BJ (cell line): ENCODE measurements around the gene C10orf90. TPM values are rescaled to one million over a fixed set of nuclear protein-coding genes. Genes with fewer than 3 reads are reported as not detected.

Experiments used
- CTCF ChIA-PET: fragments of 350-600 bp; formaldehyde crosslinking; extraction: SDS; loops from one replicate; lab custom pipeline; 2021; ENCODE audit warnings: antibody characterized with exemption, inconsistent platforms; lab: Yijun Ruan, JAX
- POLR2A ChIA-PET: fragments of 300-600 bp; sonication (Branson Sonifier 250); formaldehyde crosslinking; extraction: SDS; loops from one replicate; lab custom pipeline; 2021; ENCODE audit warnings: antibody characterized with exemption; lab: Charles Lee
- DNase-seq: peaks from one replicate; pipeline ENCODE4 v3.0.0-alpha.2; 2011; ENCODE audit warnings: low read depth
- H3K27me3 ChIP-seq: 2 replicates; pipeline ENCODE4 v1.6.0; 2011; ENCODE audit warnings: low read length; ENCODE audit not compliant: control insufficient read depth, insufficient read depth
- H3K36me3 ChIP-seq: 2 replicates; pipeline ENCODE4 v1.5.1; 2011; ENCODE audit warnings: low read length; ENCODE audit not compliant: control insufficient read depth, insufficient read depth
- H3K4me3 ChIP-seq: 2 replicates; pipeline ENCODE4 v1.5.1; 2011; ENCODE audit warnings: low read depth, mild to moderate bottlenecking, control low read depth, low read length
- CTCF ChIP-seq: IDR thresholded peaks from 2 replicates; pipeline ENCODE4 v1.5.1; 2011; ENCODE audit warnings: low read depth, mild to moderate bottlenecking, control low read depth, inconsistent platforms, low read length, moderate library complexity; ENCODE audit not compliant: insufficient read depth
- polyA plus RNA-seq: library from polyadenylated mRNA; depleted of rRNA; stranded (reverse); fragments of >200 nt; gene quantifications from 2 replicates; pipeline ENCODE4 v1.2.3, GENCODE V29; 2011

The C10orf90 gene
- polyA plus RNA-seq, 1 experiment: not detected

- ChIA-PET CTCF (no interaction called here), POLR2A (no interaction called here)
- TF ChIP-seq CTCF: no peak
- no peaks in the 10 kb centered on the region for H3K36me3 ChIP-seq
- no peak overlapping the region for H3K4me3 ChIP-seq
- DNase-seq: no peak
- no peaks in the 10 kb centered on the region for H3K27me3 ChIP-seq
These were observed 94.2 kb downstream of the C10orf90 start for GRCh38 chr10:126576336-126576735.

DNA sequence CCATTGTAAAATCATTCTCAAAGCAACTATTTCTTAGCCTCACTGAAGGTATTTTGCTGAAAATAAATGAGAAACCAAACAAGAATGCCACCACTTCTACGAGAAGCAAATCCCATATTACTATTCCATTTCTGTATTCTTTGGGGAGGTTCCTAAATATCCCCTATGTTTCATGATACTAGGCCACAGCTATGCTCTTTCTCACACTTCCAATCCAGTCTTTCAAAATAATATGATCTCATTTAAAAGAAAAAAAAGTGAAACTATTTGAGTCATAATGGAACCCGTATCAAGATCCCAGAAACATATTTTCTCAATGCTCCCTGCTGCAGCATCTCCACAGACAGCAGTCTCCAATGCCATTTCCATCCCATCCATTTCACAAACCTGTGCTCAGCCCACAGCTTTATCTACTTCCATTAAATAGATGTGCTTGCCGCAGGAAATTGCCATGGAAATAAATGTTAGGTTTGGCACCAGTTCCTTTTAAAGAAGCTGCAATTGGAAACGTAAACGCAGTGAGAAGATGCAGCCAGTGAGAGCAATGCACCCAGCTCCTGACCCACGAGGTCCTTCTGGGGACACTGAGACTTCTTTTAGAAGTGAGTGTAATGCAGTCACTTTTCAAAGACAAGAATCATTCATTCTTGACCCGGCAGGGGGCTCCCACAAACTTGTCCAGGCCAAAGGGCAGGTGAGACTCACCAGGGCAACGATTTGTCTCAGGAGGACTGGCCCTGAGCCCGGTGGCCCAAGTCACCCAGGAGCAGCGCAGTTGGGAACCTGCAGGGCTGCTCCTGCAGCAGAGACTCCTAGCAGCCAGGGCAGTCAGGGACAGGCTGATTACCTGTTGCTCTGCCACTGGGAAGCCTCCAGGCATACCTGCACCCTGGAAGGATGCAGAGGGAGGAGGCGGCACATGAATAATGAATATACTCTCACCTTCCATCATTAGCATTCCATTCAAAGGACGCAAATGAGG is 99.6 kb downstream of the C10orf90 start:
- POLR2A ChIA-PET: no interaction called here
- DNase-seq: no peak
- TF ChIP-seq CTCF: no peak
- H3K27me3 ChIP-seq: no peaks in the 10 kb centered on the region
- CTCF ChIA-PET: no interaction called here
- no peaks in the 10 kb centered on the region for H3K36me3 ChIP-seq
- H3K4me3 ChIP-seq: no peak overlapping the region

DNA sequence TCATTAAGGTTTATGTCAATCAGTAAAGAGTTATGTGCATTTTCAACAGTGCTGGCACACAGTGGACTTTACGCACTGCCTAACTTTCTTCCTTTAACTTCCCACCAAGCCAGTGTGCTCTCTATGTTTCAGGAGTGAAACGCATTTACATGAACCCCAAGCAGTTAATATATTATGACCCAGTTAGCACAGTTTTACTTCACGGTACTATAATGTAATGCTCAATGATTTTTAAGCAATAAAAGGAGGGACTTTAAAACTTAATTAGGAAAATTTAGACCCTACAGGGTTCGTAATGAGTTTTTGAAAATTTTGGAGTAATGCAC is 100.3 kb downstream of the C10orf90 start:
- TF ChIP-seq CTCF: no peak
- POLR2A ChIA-PET: no interaction called here
- no peaks in the 10 kb centered on the region for H3K27me3 ChIP-seq
- no peak overlapping the region for H3K4me3 ChIP-seq
- CTCF ChIA-PET: interaction anchor here (0.8 kb wide), 1 partner anchor 59 kb away, joined by 4 read pairs; no protein-coding TSS in a partner anchor
- DNase-seq: no peak
- H3K36me3 ChIP-seq: no peaks in the 10 kb centered on the region

DNA sequence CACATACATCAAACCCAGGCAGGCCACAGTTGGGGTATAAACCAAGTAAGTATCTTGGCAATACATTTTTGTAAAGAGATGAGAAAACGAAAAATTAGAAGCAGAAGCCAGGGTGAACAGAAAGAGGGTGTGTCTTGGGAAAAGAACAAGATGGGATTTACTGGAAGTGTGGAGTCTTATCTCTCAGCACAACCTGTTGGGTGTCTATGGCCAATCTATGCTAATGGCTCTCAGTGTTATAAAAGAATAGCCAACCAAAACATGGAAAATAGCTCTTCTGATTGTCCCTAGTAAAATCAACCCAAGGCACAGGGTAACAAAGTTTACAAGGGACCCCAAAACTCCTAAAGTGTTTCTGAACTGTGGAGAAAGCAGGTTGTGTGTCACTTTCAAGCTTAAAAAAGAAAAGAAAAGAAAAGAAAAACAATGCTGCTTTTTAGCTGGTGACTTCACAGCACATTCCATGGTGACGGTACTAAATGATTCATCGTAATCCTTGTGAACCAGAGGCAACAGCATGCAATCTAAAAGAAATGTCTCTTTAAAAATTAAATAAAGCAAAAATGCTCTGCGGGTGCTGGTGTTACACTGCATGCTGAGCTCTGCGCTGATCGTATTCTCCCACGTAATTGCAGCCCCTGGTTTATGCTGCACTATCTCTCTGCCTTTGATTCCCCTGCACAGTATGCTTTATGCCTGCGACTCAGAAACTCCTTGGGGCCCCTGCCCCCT is 100.8 kb downstream of the C10orf90 start:
- CTCF ChIA-PET: interaction anchor here (0.8 kb wide), 1 partner anchor 58 kb away, joined by 4 read pairs; no protein-coding TSS in a partner anchor
- H3K27me3 ChIP-seq: no peaks in the 10 kb centered on the region
- TF ChIP-seq CTCF: no peak
- POLR2A ChIA-PET: no interaction called here
- peak; percentile 53 for DNase-seq
- no peaks in the 10 kb centered on the region for H3K36me3 ChIP-seq
- no peak overlapping the region for H3K4me3 ChIP-seq

- ChIA-PET POLR2A (no interaction called here), CTCF (interaction anchor here (0.6 kb wide), 1 partner anchor 27 kb away, joined by 3 read pairs; no protein-coding TSS in a partner anchor)
- Histone ChIP-seq H3K4me3 (no peak overlapping the region), H3K36me3 (no peaks in the 10 kb centered on the region), H3K27me3 (no peaks in the 10 kb centered on the region)
- DNase-seq: no peak
- TF ChIP-seq CTCF: no peak
These were observed 101.6 kb downstream of the C10orf90 start for GRCh38 chr10:126568809-126569385.
